HG02884 (cell line): ENCODE measurements around the gene HPS5.
A peak's percentile ranks its signal among the peaks of the same experiment; 100 is the strongest.
"Not testable (repeated sequence)": the region's sequence is repeated elsewhere in the genome, so short reads cannot be mapped to it uniquely, and the experiment has no call there.

Source experiments
- ATAC-seq: cut with Tn5 transposase; IDR thresholded peaks from one replicate; pipeline ENCODE4 v1.9.1; 2021; ENCODE audit warnings: mild to moderate bottlenecking, moderate library complexity; ENCODE audit not compliant: unreplicated experiment

The HPS5 gene

DNA sequence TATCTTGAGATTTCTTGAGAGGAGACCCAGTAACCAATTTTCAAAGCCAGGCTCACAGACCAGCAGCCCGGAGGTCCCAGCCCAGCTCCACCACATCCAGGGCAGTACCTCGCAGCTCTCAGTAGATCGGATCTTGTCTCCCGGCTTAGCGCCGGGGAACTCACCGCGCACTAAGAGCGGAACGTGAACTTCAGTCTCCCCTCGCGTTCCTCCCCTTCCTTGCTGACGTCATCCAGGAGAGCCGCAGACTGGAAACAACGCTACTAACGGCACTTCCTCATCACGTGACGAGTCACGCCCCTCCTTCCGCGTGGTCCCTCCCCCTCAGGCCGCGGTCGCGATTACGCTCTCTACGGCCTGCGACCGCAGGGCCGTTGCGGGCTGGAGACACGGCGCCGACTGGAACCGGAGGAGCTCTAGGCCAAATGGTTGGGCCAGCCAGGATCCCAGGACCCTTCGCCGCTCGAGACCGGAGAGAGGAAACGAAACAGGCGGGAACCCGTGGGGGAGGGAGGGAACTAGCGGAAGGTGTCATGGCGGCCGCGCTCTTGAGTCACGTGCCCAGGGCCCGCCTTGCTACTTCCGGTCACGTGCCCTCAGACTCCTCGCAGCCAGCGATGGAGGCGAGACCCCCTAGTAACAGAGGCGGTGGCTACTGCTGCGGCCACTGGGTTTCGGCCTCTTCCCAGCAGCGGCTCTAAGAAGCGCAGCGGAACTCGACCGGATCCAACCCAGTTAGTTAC is at the start of gene HPS5, which contains the start of gene GTF2H1:
Gene HPS5 (minus strand): TSS at position 172 of the 743 bp plus-strand sequence. CDS start 4,282 bp downstream, outside the sequence.
Gene GTF2H1 (plus strand): TSS at position 599 of the 743 bp plus-strand sequence. CDS start 10,508 bp downstream, outside the sequence.
- peak; percentile 84 for ATAC-seq

GRCh38 chr11:18371279-18371678 is 49.3 kb upstream of the HPS5 start:
- ATAC-seq = no peak

GRCh38 chr11:18369398-18369797 is 47.5 kb upstream of the HPS5 start:
- ATAC-seq = no peak

DNA sequence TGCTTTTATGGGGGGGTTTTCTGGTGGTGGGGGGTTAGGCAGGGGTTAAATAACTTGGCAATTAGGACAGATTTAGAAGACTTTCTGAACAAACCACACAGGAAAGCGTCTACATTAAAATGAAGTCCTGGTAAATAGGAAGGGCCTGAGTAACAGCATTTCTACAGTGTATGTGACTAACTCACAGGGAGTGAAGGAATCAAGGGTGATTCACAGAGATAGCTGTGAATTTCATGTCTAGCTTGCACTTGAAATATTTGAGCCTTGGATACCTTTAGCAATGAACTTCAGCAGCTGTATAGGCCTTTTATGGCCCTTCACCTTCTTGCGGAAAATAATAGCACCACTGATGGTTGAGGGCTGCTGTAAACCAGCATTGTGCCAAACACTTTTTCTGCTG is 46.3 kb upstream of the HPS5 start:
- ATAC-seq = no peak

GRCh38 chr11:18367431-18367830 is 45.5 kb upstream of the HPS5 start:
- ATAC-seq = no peak

DNA sequence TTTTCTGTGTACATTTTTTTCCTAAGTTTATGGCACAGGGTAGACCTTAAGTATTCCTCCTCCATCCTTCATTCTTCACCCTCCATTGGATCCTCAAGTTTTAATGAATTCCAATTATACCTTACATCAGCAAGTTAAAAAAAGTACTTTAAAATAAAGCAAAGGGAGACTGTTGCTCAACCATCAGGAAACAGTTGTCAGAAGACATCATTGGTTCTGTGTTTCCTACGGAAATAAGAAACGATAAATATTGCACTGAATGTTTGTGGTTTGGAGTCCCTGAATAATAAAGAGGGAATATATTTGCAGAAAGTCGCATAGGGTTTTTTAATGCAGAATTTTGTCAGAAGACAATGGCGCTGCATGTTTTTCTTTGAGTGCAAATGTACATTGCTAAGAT is 44.3 kb upstream of the HPS5 start:
- ATAC-seq = no peak

GRCh38 chr11:18365741-18366140 is 43.8 kb upstream of the HPS5 start:
- no peak for ATAC-seq

DNA sequence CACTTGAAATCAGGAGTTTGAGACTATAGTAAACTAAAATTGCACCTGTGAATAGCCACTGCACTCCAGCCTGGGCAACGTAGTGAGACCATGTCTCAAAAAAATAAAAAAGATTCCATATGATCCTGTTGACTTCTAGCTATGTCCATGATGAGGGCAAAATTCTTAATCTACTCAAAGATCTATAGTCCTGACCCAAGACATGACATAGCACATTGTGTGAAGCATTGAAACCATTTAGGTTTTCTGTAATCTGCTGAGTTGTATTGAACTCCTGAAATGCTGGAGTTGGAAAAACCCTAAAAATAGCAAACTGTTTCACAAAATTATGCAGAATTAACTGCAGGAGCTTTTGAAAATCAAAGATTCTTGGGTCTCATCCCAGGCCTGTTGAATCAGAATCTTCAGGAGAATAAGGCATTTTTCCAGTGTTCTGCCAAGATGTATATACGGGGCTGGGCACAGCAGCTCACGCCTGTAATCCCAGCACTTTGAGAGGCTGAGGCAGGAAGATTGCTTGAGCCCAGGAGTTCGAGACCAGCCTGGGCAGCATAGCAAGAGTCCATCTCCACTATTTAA is 42.6 kb upstream of the HPS5 start:
- ATAC-seq = no peak

DNA sequence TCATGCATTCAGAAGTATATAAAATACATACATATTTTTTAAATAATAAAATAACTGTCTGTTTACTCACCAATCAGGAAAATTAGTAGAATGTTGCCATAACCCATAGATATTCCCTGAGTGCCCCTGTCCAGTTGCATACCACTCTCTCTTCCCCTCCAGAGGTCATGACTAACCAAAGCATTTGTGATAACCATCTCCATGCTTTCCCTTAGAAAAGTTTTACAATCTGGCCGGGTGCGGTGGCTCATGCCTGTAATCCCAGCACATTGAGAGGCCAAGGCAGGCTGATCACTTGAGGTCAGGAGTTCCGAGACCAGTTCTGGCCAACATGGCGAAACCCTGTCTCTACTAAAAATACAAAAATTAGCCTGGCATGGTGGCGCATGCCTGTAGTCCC is 39.2 kb upstream of the HPS5 start:
- ATAC-seq = no peak

GRCh38 chr11:18358646-18359045 is 36.7 kb upstream of the HPS5 start:
- ATAC-seq = no peak

- ATAC-seq = no peak
These were observed 30.6 kb upstream of the HPS5 start for GRCh38 chr11:18352581-18352980.

- ATAC-seq = no peak
These were observed 25.7 kb upstream of the HPS5 start for GRCh38 chr11:18347471-18348125.

GRCh38 chr11:18332891-18333290 is 11.0 kb upstream of the HPS5 start:
- no peak for ATAC-seq

GRCh38 chr11:18332302-18332701 is 10.4 kb upstream of the HPS5 start:
- no peak for ATAC-seq

GRCh38 chr11:18330921-18331320 is 9.0 kb upstream of the HPS5 start:
- no peak for ATAC-seq

GRCh38 chr11:18329196-18329870 is 7.4 kb upstream of the HPS5 start:
- ATAC-seq = peak; percentile 77

DNA sequence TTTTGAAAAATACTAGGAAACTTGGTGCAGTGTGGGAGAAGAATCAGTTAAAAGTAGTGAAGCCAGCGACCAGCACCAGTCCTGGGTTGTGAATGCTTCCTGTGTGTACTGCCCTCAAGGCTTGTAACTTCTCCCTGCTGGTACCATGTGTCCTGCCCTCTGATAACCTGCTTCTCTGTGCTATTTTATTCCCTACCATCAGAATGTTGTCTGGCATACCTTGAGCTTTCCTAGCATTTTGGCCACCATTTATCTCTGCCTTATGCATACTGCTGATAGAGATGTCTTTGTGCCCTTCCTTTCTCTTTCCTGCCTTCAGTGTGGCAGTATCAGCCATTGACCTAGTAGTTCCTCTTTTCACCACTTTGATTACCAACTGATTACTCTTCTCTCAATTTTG is 2.4 kb upstream of the HPS5 start:
- no peak for ATAC-seq

DNA sequence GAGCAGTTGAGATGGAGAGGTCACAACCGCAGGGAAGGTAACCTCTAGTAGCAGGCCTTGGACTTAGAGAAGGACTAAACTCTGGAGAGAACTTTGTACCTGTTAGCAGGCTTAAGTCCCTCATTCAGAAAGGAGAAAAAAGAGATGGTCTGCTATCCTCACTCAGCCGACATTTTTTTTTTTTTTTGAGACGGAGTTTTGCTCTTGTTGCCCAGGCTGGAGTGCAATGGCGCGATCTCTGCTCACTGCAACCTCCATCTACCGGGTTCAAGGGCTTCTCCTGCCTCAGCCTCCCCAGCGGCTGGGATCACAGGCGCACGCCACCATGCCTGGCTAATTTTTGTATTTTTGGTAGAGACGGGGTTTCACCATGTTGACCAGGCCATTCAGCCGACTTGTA is 1.9 kb upstream of the HPS5 start:
- ATAC-seq = not testable (repeated sequence)

DNA sequence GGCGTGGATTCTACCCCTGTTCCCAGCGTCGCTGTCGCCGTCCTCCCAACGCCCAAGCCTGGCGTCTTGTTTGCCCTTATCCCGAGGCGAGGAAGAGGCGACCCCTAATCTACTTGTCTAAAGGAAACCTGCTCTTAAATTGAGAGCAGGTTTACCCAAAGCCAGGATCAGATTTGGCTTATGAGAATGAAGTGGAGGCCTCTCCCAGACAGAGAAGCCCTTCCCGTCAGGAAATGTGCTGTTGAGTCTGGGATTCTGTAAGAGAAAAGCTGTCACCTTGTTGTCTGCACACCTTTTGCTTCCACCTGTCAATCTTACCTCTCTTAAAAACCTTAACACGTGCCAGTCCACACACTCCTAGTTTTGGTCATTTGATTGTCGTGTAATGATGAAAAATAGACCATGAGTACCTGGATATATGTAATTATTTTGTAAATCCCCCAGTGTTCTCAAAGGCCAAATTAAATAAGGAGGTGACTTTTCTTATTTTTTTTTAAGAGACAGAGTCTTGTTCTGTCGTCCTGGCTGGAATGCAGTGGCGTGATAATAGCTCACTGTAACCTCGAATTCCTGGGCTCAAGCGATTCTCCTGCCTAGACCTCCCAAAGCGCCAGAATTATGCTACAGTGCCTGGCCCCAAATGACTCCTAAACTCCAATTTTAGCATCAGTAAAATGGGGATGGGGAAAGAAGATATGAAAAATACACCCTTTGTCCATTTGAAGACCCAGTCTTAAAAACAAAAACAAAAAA is 1.1 kb upstream of the HPS5 start:
- ATAC-seq = no peak

DNA sequence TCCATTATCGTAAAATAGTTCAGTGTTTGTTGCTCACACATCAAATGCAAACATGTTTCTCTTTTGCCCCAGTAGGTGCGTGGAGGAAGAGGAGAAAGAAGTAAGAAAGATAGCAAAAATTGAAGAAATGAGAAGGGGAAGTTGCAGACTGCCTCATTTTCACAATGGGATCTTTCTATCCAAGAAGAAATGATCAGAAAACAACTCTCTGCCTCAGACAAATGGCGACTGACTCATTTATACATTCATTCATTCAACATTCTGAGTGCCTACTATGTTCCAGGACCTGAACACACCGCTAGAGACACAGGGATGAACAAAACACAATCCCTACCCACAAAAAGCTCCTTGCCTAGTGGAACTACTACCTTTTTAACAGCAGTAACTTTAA is 367 bp downstream of the HPS5 start:
- ATAC-seq = peak; percentile 3

DNA sequence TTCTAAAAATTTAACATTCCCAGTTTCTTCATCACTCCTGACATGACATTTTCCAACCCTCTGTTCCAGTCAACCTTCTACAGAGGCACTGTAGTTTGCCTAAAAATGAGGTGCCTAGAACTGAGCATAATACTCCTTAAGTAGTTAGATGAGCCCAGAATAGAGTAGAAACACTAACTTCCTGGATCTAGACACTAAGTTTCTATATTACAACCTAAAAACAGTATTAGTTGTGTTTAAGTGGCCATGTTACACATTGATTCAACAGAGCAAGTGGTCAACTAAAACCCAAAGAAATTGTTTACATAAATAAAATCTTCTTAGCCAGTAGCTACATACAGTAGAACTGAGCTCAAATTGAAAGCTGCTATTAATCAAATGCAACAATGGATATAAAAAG is 1.3 kb downstream of the HPS5 start:
- no peak for ATAC-seq
